K562 (cell line): ENCODE results near the gene DCLK1.

Experiments
- ESRRA ChIP-seq: fragments of 450-650 bp; IDR thresholded peaks from 2 replicates; pipeline ENCODE4 v1.6.1; 2014; ENCODE audit warnings: low read depth, mild to moderate bottlenecking, moderate library complexity, borderline replicate concordance
- ILK ChIP-seq: fragments of 450-650 bp; IDR thresholded peaks from 2 replicates; pipeline ENCODE4 v1.6.1; 2016; ENCODE audit warnings: missing genetic modification characterization, low read depth, mild to moderate bottlenecking, missing compliant biosample characterization, moderate library complexity, borderline replicate concordance
- KAT7 ChIP-seq: sonication (generic); formaldehyde crosslinking; IDR thresholded peaks from 2 replicates; pipeline ENCODE4 v1.8.0; 2022; ENCODE audit warnings: missing genetic modification reagents, mild to moderate bottlenecking, borderline replicate concordance
- PHF21A ChIP-seq: fragments of 450-650 bp; IDR thresholded peaks from 2 replicates; pipeline ENCODE4 v1.6.1; 2017; ENCODE audit warnings: low read depth, borderline replicate concordance
- ZBTB49 ChIP-seq: sonication (generic); formaldehyde crosslinking; IDR thresholded peaks from 2 replicates; pipeline ENCODE4 v1.8.0; 2022; ENCODE audit warnings: missing genetic modification reagents, mild to moderate bottlenecking, borderline replicate concordance
- ZNF830 ChIP-seq: fragments of 250-450 bp; sonication (Bioruptor Pico); IDR thresholded peaks from 2 replicates; pipeline ENCODE4 v1.5.0; 2021; ENCODE audit warnings: mild to moderate bottlenecking
- ZSCAN29 ChIP-seq: fragments of 450-650 bp; IDR thresholded peaks from 2 replicates; pipeline ENCODE4 v1.6.1; 2017

GRCh38 chr13:35909837-35910540 is 221.2 kb downstream of the DCLK1 start:
- TF ChIP-seq ZNF830 (no peak), ZSCAN29 (no peak), PHF21A (no peak), ESRRA (no peak), ILK (no peak), ZBTB49 (no peak), KAT7 (CRISPR knock-in tag) (no peak)
